Loucy (cell line): ENCODE measurements around the gene INTS1.

ENCODE experiments used
- EZH2phosphoT487 ChIP-seq: fragments of 200-600 bp; IDR thresholded peaks from 2 replicates; pipeline ENCODE4 v1.6.1; 2018; ENCODE audit warnings: antibody characterized with exemption, mild to moderate bottlenecking, moderate library complexity, borderline replicate concordance
- TF ChIP-seq, protein P1 (sequence below): fragments of 200-600 bp; sonication (generic); conservative IDR thresholded peaks from 2 replicates; pipeline ENCODE4 v1.5.1; 2014; ENCODE audit warnings: mild to moderate bottlenecking, antibody characterized with exemption, low read length

DNA sequence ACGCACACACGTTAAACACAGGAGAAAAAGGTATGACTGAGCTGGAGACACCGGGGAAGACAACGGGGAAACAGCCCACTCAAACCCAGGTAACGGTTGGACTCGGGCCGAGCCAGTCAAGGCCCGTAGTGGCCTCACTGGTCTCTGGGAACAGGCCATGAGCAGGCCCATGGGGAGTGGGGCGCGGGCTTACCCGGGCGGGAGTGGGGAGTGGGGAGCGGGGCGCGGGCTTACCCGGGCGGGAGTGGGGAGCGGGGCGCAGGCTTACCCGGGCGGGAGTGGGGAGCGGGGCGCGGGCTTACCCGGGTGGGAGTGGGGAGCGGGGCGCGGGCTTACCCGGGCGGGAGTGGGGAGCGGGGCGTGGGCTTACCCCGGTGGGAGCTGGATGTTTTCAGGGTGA is 11.5 kb downstream of the INTS1 start:
- TF ChIP-seq, protein P1, sequence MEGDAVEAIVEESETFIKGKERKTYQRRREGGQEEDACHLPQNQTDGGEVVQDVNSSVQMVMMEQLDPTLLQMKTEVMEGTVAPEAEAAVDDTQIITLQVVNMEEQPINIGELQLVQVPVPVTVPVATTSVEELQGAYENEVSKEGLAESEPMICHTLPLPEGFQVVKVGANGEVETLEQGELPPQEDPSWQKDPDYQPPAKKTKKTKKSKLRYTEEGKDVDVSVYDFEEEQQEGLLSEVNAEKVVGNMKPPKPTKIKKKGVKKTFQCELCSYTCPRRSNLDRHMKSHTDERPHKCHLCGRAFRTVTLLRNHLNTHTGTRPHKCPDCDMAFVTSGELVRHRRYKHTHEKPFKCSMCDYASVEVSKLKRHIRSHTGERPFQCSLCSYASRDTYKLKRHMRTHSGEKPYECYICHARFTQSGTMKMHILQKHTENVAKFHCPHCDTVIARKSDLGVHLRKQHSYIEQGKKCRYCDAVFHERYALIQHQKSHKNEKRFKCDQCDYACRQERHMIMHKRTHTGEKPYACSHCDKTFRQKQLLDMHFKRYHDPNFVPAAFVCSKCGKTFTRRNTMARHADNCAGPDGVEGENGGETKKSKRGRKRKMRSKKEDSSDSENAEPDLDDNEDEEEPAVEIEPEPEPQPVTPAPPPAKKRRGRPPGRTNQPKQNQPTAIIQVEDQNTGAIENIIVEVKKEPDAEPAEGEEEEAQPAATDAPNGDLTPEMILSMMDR: no peak
- TF ChIP-seq EZH2phosphoT487: no peak
